Keratinocyte (primary cell): ENCODE data around the gene TMEM190.

Experiments used
- CTCF ChIP-seq, 3 experiments: IDR thresholded peaks in 1 of 3; conservative IDR thresholded peaks in 1 of 3; optimal IDR thresholded peaks in 1 of 3; 2 replicates in 2 of 3; 3 replicates in 1 of 3; pipeline versions ENCODE3 to v1.5.1; 2011; ENCODE audit warnings: low read length in 3 of 3, mild to moderate bottlenecking in 3 of 3, moderate library complexity in 2 of 3, control low read depth in 1 of 3, inconsistent platforms in 1 of 3; ENCODE audit not compliant: insufficient read depth in 2 of 3; ENCODE audit errors: extremely low read depth in 1 of 3
- EZH2 ChIP-seq: IDR thresholded peaks from one replicate; pipeline ENCODE4 v1.6.1; 2012; ENCODE audit warnings: inconsistent platforms, mild to moderate bottlenecking, low read length, moderate library complexity

- TF ChIP-seq CTCF (optimal IDR thresholded peaks at IDR 0.05 in 1 of 3, IDR thresholded peaks at IDR 0.05 in 1 of 3, conservative IDR thresholded peaks at IDR 0.05 in 1 of 3; ENCODE audit: extremely low read depth in 1 of 3, insufficient read depth in 2 of 3, low read length in 3 of 3) (no peak), EZH2 (no peak)
These were observed 9.8 kb upstream of the TMEM190 start for GRCh38 chr19:55366790-55367189.
